ENCODE results near the gene ARL11. TPM values are rescaled to one million over a fixed set of nuclear protein-coding genes. Genes with fewer than 3 reads are reported as not detected.

ARL11 gene
- 0.10 and 0.12 TPM in 2 replicates for polyA plus RNA-seq (2013)

DNA sequence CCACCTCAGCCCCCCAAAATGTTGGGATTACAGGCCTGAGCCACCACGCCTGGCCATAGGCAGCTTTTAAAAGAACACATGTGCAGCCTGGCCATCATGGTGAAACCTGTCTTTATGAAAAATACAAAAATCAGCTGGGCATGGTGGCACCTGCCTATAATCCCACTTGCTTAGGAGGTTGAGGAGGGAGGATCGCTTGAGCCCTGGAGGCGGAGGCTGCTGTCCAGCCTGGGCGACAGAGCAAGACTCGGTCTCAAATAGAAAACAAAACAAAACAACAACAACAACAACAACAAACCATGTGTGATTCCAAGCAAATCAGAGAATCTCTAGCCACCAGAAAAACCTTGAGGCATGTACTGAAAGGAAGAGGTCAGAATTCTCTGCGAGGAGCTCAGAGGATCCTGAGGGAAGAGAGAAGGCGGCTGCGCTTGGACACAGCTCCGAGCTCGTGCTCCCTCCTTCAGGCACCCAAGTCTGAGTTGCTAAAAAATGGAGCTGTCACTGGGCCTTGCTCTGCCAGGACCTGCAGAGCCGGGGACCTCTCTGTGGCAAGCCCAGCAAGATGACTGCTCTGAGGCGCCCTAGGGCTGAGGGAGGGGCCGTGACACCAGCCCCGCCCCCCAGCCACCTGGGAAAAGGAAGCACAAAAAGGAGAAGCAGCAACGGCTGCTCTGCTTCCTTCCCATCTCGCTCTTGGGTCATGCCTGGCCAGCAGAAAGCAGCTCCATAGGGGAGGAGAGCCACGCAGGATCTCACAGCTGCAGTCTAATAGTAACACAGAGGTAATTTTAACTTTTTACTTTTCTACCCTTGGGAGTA lies at the start of gene ARL11:
TSS of gene ARL11 (plus strand) at position 677 of the 822 bp plus-strand sequence. CDS start 1,941 bp downstream, outside the sequence.
- Histone ChIP-seq H3K23ac (ENCODE audit: low read length) (no peak within 1 kb of the TSS), H2AFZ (ENCODE audit: insufficient read depth, low read length, poor library complexity) (peak within 1 kb of the TSS; percentile 55), H3K14ac (ENCODE audit: low read length) (no peak within 1 kb of the TSS), H3K27ac (ENCODE audit: low read depth, low read length) (no peak within 1 kb of the TSS), H2BK12ac (ENCODE audit: low read length) (peak within 1 kb of the TSS; percentile 9), H3K79me2 (ENCODE audit: control insufficient read depth, insufficient read depth, low read length, poor library complexity) (no peaks in the 10 kb centered on the region), H2AK5ac (ENCODE audit: low read length) (no peak within 1 kb of the TSS), H3K18ac (ENCODE audit: low read length) (no peak within 1 kb of the TSS), H3K4ac (ENCODE audit: low read depth, low read length) (no peak within 1 kb of the TSS), H4K12ac (ENCODE audit: low read depth, low read length) (no peak within 1 kb of the TSS), H2BK5ac (ENCODE audit: low read depth, low read length, poor library complexity) (no peak within 1 kb of the TSS), H3K36me3 (ENCODE audit: control insufficient read depth in 1 of 2, insufficient read depth in 2 of 2, low read length in 2 of 2) (no peaks in the 10 kb centered on the region), H3K9me3 (ENCODE audit: insufficient read depth, low read depth, low read length) (no peaks in the 10 kb centered on the region), H3K4me1 (ENCODE audit: control insufficient read depth in 1 of 2, insufficient read depth in 2 of 2, low read length in 2 of 2) (peaks cover 17% of the 10 kb centered on the region in 2 experiments), H2BK120ac (ENCODE audit: insufficient read depth, low read length, poor library complexity) (peak within 1 kb of the TSS; percentile 16), H4K8ac (ENCODE audit: low read depth, low read length) (peak within 1 kb of the TSS; percentile 63), H3K4me2 (ENCODE audit: low read length) (peak within 1 kb of the TSS; percentile 15), H3K79me1 (ENCODE audit: low read length) (peaks cover 6% of the 10 kb centered on the region), H3K27me3 (ENCODE audit: insufficient read depth, low read length) (no peaks in the 10 kb centered on the region), H4K91ac (ENCODE audit: low read depth, low read length) (peak within 1 kb of the TSS; percentile 9), H3K9ac (ENCODE audit: low read length) (no peak within 1 kb of the TSS), H3K4me3 (ENCODE audit: low read depth, low read length) (no peak within 1 kb of the TSS)
- WGBS (ENCODE audit: extremely low coverage, insufficient coverage, insufficient read length), result no CpG with 5 or more reads among the region's 17 CpGs
- DNase-seq, result peak; percentile 86 to 91

DNA sequence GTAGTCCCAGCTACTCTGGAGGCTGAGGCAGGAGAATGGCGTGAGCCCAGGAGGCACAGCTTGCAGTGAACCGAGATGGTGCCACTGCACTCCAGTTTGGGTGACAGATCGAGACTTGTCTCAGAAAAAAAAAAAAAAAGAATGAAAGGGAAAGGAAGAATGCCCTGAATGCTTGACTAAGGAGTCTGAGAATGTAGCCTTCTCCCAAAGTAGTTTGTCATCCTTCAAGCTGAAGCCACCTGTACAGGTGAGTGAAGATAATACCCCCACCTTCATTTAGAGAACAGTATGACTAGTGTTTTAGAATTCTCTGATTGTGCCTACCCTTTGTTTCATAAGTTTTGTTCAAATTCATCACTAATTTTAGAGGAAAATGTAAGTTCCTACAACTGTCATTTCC lies 48.8 kb upstream of the ARL11 start:
- Histone ChIP-seq H2BK120ac (ENCODE audit: insufficient read depth, low read length, poor library complexity) (no peak overlapping the region), H3K27me3 (ENCODE audit: insufficient read depth, low read length) (no peaks in the 10 kb centered on the region), H3K23ac (ENCODE audit: low read length) (no peak overlapping the region), H4K8ac (ENCODE audit: low read depth, low read length) (no peak overlapping the region), H3K27ac (ENCODE audit: low read depth, low read length) (no peak overlapping the region), H3K36me3 (ENCODE audit: control insufficient read depth in 1 of 2, insufficient read depth in 2 of 2, low read length in 2 of 2) (peaks cover 0 to 7% of the 10 kb centered on the region in 2 experiments), H2BK12ac (ENCODE audit: low read length) (no peak overlapping the region), H4K91ac (ENCODE audit: low read depth, low read length) (no peak overlapping the region), H3K4me1 (ENCODE audit: control insufficient read depth in 1 of 2, insufficient read depth in 2 of 2, low read length in 2 of 2) (no peaks in the 10 kb centered on the region), H2BK5ac (ENCODE audit: low read depth, low read length, poor library complexity) (no peak overlapping the region), H3K18ac (ENCODE audit: low read length) (no peak overlapping the region), H2AK5ac (ENCODE audit: low read length) (no peak overlapping the region), H3K79me1 (ENCODE audit: low read length) (no peaks in the 10 kb centered on the region), H3K9ac (ENCODE audit: low read length) (no peak overlapping the region), H3K79me2 (ENCODE audit: control insufficient read depth, insufficient read depth, low read length, poor library complexity) (no peaks in the 10 kb centered on the region), H3K9me3 (ENCODE audit: insufficient read depth, low read depth, low read length) (no peaks in the 10 kb centered on the region), H4K12ac (ENCODE audit: low read depth, low read length) (no peak overlapping the region), H3K4ac (ENCODE audit: low read depth, low read length) (no peak overlapping the region), H3K4me2 (ENCODE audit: low read length) (no peak overlapping the region), H2AFZ (ENCODE audit: insufficient read depth, low read length, poor library complexity) (no peak overlapping the region), H3K4me3 (ENCODE audit: low read depth, low read length) (no peak overlapping the region), H3K14ac (ENCODE audit: low read length) (no peak overlapping the region)
- DNase-seq, result peak; percentile 40 to 79
- no CpG with 5 or more reads among the region's 3 CpGs for WGBS (ENCODE audit: extremely low coverage, insufficient coverage, insufficient read length)

DNA sequence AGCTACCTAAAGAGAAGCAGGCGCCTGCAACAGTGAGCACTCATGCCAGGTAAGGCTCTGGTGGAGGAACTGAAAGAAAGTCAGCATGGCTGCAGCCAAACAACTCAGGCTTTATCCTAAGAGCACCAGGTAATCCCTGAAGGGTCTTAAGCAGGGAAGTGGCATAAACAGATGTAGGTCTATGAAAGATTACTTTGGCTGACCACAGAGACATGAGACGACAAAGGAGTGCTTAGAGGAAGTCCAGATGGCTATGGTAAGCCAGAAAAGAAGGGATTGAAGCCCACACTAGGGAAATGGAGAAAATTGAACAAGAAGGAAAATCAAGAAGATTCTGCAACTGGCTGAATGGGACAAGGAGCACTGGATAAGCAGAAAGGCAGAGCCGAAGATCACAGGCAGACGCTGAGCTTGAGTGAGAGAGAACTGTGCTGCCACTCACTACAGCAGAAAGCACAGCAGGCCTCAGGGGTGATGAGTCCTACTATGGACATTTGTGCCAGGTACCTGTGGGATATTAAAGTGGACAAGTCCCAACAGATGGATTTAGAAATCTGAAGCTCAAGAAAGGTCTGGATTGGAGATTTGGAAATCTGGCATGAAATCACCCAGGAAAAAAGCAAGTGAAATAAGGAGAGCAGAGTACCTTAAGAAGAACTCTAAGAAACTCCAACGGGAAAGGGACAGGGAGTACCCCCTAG lies 47.2 kb upstream of the ARL11 start:
- Histone ChIP-seq H4K12ac (ENCODE audit: low read depth, low read length) (no peak overlapping the region), H3K9me3 (ENCODE audit: insufficient read depth, low read depth, low read length) (no peaks in the 10 kb centered on the region), H2BK12ac (ENCODE audit: low read length) (no peak overlapping the region), H3K23ac (ENCODE audit: low read length) (no peak overlapping the region), H3K27ac (ENCODE audit: low read depth, low read length) (no peak overlapping the region), H3K4me3 (ENCODE audit: low read depth, low read length) (no peak overlapping the region), H3K36me3 (ENCODE audit: control insufficient read depth in 1 of 2, insufficient read depth in 2 of 2, low read length in 2 of 2) (peaks cover 0 to 7% of the 10 kb centered on the region in 2 experiments), H2AFZ (ENCODE audit: insufficient read depth, low read length, poor library complexity) (no peak overlapping the region), H2BK120ac (ENCODE audit: insufficient read depth, low read length, poor library complexity) (no peak overlapping the region), H3K4me2 (ENCODE audit: low read length) (no peak overlapping the region), H3K79me2 (ENCODE audit: control insufficient read depth, insufficient read depth, low read length, poor library complexity) (peaks cover 6% of the 10 kb centered on the region), H3K79me1 (ENCODE audit: low read length) (peaks cover 9% of the 10 kb centered on the region), H3K4ac (ENCODE audit: low read depth, low read length) (no peak overlapping the region), H3K18ac (ENCODE audit: low read length) (no peak overlapping the region), H2AK5ac (ENCODE audit: low read length) (no peak overlapping the region), H4K8ac (ENCODE audit: low read depth, low read length) (no peak overlapping the region), H3K27me3 (ENCODE audit: insufficient read depth, low read length) (no peaks in the 10 kb centered on the region), H3K14ac (ENCODE audit: low read length) (no peak overlapping the region), H2BK5ac (ENCODE audit: low read depth, low read length, poor library complexity) (no peak overlapping the region), H4K91ac (ENCODE audit: low read depth, low read length) (no peak overlapping the region), H3K4me1 (ENCODE audit: control insufficient read depth in 1 of 2, insufficient read depth in 2 of 2, low read length in 2 of 2) (peaks cover 0 to 2% of the 10 kb centered on the region in 2 experiments), H3K9ac (ENCODE audit: low read length) (no peak overlapping the region)
- WGBS (ENCODE audit: extremely low coverage, insufficient coverage, insufficient read length), result no CpG with 5 or more reads among the region's 5 CpGs
- DNase-seq, result no peak

DNA sequence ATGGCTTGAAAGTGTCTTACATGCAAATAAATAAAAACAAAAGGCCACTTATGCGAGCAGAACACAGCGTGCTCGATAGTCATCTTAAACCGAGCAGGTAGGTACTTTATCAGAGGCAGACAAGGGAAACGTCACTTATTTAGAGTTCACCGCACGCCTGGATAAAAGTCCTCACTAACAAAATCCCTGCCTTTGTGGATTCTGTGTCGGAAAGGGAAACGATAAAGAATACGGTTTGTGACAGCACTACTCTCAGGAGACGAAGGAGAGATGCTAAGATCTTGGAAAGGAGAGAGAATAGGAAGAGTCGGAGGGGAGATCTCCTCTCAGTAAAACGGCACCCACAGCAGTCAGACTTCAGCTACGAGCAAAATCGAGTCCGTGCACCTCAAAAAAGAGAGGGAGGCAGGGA lies 43.5 kb upstream of the ARL11 start:
- peaks cover 6% of the 10 kb centered on the region for H3K79me2 ChIP-seq (ENCODE audit: control insufficient read depth, insufficient read depth, low read length, poor library complexity)
- peak overlapping the region; percentile 49 for H3K4ac ChIP-seq (ENCODE audit: low read depth, low read length)
- H3K27me3 ChIP-seq (ENCODE audit: insufficient read depth, low read length), result no peaks in the 10 kb centered on the region
- H3K23ac ChIP-seq (ENCODE audit: low read length), result no peak overlapping the region
- WGBS (ENCODE audit: extremely low coverage, insufficient coverage, insufficient read length), result no CpG with 5 or more reads among the region's 16 CpGs
- H3K18ac ChIP-seq (ENCODE audit: low read length), result peak overlapping the region; percentile 82
- DNase-seq, result no peak
- H4K91ac ChIP-seq (ENCODE audit: low read depth, low read length), result peak overlapping the region; percentile 81
- H3K9ac ChIP-seq (ENCODE audit: low read length), result peak overlapping the region; percentile 88
- peak overlapping the region; percentile 81 for H2AFZ ChIP-seq (ENCODE audit: insufficient read depth, low read length, poor library complexity)
- no peak overlapping the region for H2BK12ac ChIP-seq (ENCODE audit: low read length)
- peaks cover 0 to 6% of the 10 kb centered on the region in 2 experiments for H3K36me3 ChIP-seq (ENCODE audit: control insufficient read depth in 1 of 2, insufficient read depth in 2 of 2, low read length in 2 of 2)
- H3K14ac ChIP-seq (ENCODE audit: low read length), result peak overlapping the region; percentile 85
- H3K27ac ChIP-seq (ENCODE audit: low read depth, low read length), result no peak overlapping the region
- H3K4me3 ChIP-seq (ENCODE audit: low read depth, low read length), result peak overlapping the region; percentile 97
- peak overlapping the region; percentile 80 for H3K4me2 ChIP-seq (ENCODE audit: low read length)
- no peak overlapping the region for H4K12ac ChIP-seq (ENCODE audit: low read depth, low read length)
- peaks cover 0 to 3% of the 10 kb centered on the region in 2 experiments for H3K4me1 ChIP-seq (ENCODE audit: control insufficient read depth in 1 of 2, insufficient read depth in 2 of 2, low read length in 2 of 2)
- no peak overlapping the region for H2AK5ac ChIP-seq (ENCODE audit: low read length)
- no peaks in the 10 kb centered on the region for H3K9me3 ChIP-seq (ENCODE audit: insufficient read depth, low read depth, low read length)
- peak overlapping the region; percentile 96 for H4K8ac ChIP-seq (ENCODE audit: low read depth, low read length)
- no peak overlapping the region for H2BK5ac ChIP-seq (ENCODE audit: low read depth, low read length, poor library complexity)
- peak overlapping the region; percentile 84 for H2BK120ac ChIP-seq (ENCODE audit: insufficient read depth, low read length, poor library complexity)
- H3K79me1 ChIP-seq (ENCODE audit: low read length), result peaks cover 9% of the 10 kb centered on the region

All from trophoblast cell (in vitro differentiated cells and primary cell).